H7 (cell line): ENCODE data around the gene TTLL11. TPM values are rescaled to one million over a fixed set of nuclear protein-coding genes. Genes with fewer than 3 reads are reported as not detected.
"Not testable (repeated sequence)": the region's sequence is repeated elsewhere in the genome, so short reads cannot be mapped to it uniquely, and the experiment has no call there.

Experiments
- DNase-seq: peaks from one replicate; pipeline ENCODE4 v3.0.0; 2012
- H3K27me3 ChIP-seq: 2 replicates; pipeline ENCODE4 v1.6.0; 2011; ENCODE audit warnings: mild to moderate bottlenecking, low read length; ENCODE audit not compliant: control insufficient read depth, insufficient read depth
- H3K36me3 ChIP-seq: replicated peaks from 2 replicates; pipeline ENCODE4 v1.5.1; 2011; ENCODE audit warnings: low read length; ENCODE audit not compliant: control insufficient read depth, insufficient read depth
- H3K4me3 ChIP-seq: 2 replicates; pipeline ENCODE4 v1.5.1; 2011; ENCODE audit warnings: low read depth, mild to moderate bottlenecking, control low read depth, low read length, moderate library complexity; ENCODE audit not compliant: insufficient read depth
- total RNA-seq: library from RNA; depleted of rRNA; stranded (reverse); fragments of >200 nt; shearing (Covaris generic); gene quantifications from 2 replicates; pipeline ENCODE4 v1.2.3, GENCODE V29; 2014

The TTLL11 gene
- total RNA-seq, 1 experiment from 2014 or later: 0.97 TPM

DNA sequence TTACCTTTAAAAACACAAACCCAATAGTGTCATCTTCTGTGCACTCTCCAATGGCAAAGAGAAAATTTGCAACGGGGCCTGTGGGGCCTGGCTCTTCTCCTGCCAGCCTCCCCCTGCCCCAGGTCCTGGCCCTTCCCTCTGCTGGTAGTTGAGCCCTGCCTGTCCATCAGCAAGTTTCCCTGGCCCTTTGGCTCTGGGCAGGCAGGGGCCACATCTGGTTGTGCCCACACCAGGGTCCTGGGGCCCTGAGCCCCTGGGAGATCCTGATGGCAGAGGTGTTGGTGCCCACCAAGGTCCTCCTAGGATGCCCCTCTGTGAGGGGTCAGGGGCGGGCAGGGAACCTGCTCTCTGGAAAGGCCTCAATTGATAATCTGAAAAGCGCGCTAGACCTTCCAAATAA, 284.3 kb downstream of the TTLL11 start:
- peak; percentile 28 for DNase-seq
- H3K36me3 ChIP-seq: no peaks in the 10 kb centered on the region
- H3K27me3 ChIP-seq: no peaks in the 10 kb centered on the region
- H3K4me3 ChIP-seq: no peak overlapping the region

DNA sequence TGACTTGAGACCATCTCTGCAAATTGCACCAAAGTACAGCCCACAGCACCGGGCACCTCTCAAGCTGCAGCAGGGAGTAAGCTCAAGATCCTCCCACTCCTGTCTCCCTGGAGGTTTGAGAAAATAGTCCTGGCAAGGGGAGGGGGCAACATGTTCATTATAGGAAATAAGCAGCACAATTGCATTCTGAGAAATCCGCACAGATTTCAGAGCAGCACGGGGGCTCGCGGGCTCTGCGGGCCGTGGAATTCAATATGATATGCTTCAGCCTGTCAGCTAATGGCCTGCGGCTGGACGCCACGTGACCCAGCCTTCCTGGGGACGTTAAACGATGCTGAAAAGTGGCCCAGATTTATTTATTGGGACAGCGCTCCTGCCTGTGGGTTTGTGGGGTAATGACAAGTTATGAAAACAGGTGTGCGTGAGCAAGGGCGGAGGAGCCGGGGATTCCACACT, 285.3 kb downstream of the TTLL11 start:
- H3K4me3 ChIP-seq: no peak overlapping the region
- no peaks in the 10 kb centered on the region for H3K27me3 ChIP-seq
- DNase-seq: peak; percentile 35
- H3K36me3 ChIP-seq: no peaks in the 10 kb centered on the region

GRCh38 chr9:121807069-121807822, 285.9 kb downstream of the TTLL11 start:
- Histone ChIP-seq H3K27me3 (no peaks in the 10 kb centered on the region), H3K4me3 (no peak overlapping the region), H3K36me3 (no peaks in the 10 kb centered on the region)
- no peak for DNase-seq

- H3K27me3 ChIP-seq: no peaks in the 10 kb centered on the region
- H3K36me3 ChIP-seq: no peaks in the 10 kb centered on the region
- H3K4me3 ChIP-seq: no peak overlapping the region
- no peak for DNase-seq
Observed at GRCh38 chr9:121802753-121803152, 290.4 kb downstream of the TTLL11 start.

- no peak for DNase-seq
- Histone ChIP-seq H3K4me3 (no peak overlapping the region), H3K36me3 (no peaks in the 10 kb centered on the region), H3K27me3 (no peaks in the 10 kb centered on the region)
Observed at GRCh38 chr9:121801579-121801978, 291.5 kb downstream of the TTLL11 start.

- H3K36me3 ChIP-seq: no peaks in the 10 kb centered on the region
- DNase-seq: no peak
- no peaks in the 10 kb centered on the region for H3K27me3 ChIP-seq
- H3K4me3 ChIP-seq: no peak overlapping the region
Observed at GRCh38 chr9:121800376-121800775, 292.7 kb downstream of the TTLL11 start.

GRCh38 chr9:121798941-121799340, 294.2 kb downstream of the TTLL11 start:
- H3K4me3 ChIP-seq: no peak overlapping the region
- H3K36me3 ChIP-seq: no peaks in the 10 kb centered on the region
- H3K27me3 ChIP-seq: no peaks in the 10 kb centered on the region
- no peak for DNase-seq

DNA sequence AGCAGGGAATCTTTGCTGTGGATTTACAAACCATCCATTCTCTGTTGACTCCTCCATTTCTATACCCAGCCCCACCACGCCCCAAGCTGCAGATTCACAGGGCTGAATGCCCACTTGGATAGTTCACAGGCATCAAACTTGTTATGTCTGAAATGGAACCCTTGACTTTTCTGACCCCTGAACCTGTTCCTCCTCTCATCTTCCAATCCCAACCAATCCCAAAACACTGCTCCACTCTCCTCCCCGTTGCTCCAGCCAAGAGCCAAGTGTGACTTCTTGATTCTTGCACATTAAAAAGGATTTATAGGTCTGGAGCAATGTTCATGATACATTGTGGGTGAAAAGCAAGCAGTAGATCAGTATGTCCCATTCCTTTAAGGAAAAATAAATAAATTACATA, 296.0 kb downstream of the TTLL11 start:
- no peak overlapping the region for H3K4me3 ChIP-seq
- no peak for DNase-seq
- no peaks in the 10 kb centered on the region for H3K36me3 ChIP-seq
- H3K27me3 ChIP-seq: no peaks in the 10 kb centered on the region

DNA sequence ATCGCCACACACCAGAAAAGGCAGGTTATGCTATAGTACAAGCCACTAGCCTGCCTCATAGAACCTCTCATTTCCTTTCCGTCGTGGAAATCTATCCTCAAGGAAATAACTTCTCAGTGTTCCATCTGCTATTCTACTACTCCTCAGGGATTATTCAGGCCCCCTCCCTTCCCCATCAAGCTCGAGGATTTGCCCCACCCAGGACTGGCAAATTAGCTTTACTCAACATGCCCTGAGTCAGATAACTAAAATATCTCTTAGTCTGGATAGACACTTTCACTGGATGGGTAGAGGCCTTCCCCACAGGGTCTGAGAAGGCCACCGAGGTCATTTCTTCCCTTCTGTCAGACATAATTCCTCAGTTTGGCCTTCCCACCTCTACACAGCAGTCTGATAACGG, 298.8 kb downstream of the TTLL11 start:
- not testable (repeated sequence) for DNase-seq, H3K27me3 ChIP-seq, H3K36me3 ChIP-seq, H3K4me3 ChIP-seq

DNA sequence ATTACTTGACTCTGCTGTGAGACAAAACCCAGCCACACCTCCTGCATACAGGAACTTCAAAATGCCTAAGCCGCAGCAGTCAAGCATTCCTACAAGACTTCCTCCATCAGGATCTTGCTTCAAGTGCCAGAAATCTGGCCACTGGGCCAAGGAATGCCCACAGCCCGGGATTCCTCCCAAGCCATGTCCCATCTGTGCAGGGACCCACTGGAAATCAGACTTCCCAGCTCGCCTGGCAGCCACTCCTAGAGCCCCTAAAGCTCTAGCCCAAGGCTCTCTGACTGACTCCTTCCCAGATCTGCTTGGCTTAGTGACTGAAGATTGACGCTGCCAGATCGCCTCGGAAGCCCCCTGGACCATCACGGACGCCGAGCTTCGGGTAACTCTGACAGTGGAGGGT, 300.6 kb downstream of the TTLL11 start:
- H3K36me3 ChIP-seq, DNase-seq: not testable (repeated sequence)

GRCh38 chr9:121790841-121791240, 302.3 kb downstream of the TTLL11 start:
- Histone ChIP-seq H3K27me3 (no peaks in the 10 kb centered on the region), H3K4me3 (no peak overlapping the region), H3K36me3 (no peaks in the 10 kb centered on the region)
- DNase-seq: no peak

More for the DNA sequence above, 300.6 kb downstream of the TTLL11 start:
- not testable (repeated sequence) for H3K4me3 ChIP-seq, H3K27me3 ChIP-seq

GRCh38 chr9:121788686-121789366, 304.3 kb downstream of the TTLL11 start:
- Histone ChIP-seq H3K27me3 (no peaks in the 10 kb centered on the region), H3K36me3 (no peaks in the 10 kb centered on the region; the same call in 1 of the 2 replicates), H3K4me3 (no peak overlapping the region)
- DNase-seq: no peak

- peak; percentile 52 for DNase-seq
- H3K4me3 ChIP-seq: no peak overlapping the region
- H3K36me3 ChIP-seq: no peaks in the 10 kb centered on the region; the same call in none of the 2 replicates
- H3K27me3 ChIP-seq: no peaks in the 10 kb centered on the region
Observed at GRCh38 chr9:121786998-121787422, 306.1 kb downstream of the TTLL11 start.

GRCh38 chr9:121786543-121786948, 306.6 kb downstream of the TTLL11 start:
- no peaks in the 10 kb centered on the region for H3K27me3 ChIP-seq
- no peak for DNase-seq
- H3K4me3 ChIP-seq: no peak overlapping the region
- peaks cover 4% of the 10 kb centered on the region for H3K36me3 ChIP-seq
